ENCODE measurements around the gene KIF17. TPM values are rescaled to one million over a fixed set of nuclear protein-coding genes. Genes with fewer than 3 reads are reported as not detected.

The KIF17 gene
- total RNA-seq, 1 experiment from 2014 or later = 2.4 TPM

- Histone ChIP-seq H4K20me1 (ENCODE audit: insufficient read depth) (no peaks in the 10 kb centered on the region), H3K4me1 (ENCODE audit: control insufficient read depth in 1 of 2, insufficient read depth in 2 of 2, low read length in 2 of 2) (peaks cover 25 to 39% of the 10 kb centered on the region in 2 experiments), H3K9me2 (ENCODE audit: insufficient read depth) (no peaks in the 10 kb centered on the region), H3K27me3 (ENCODE audit: insufficient read depth, low read length) (no peaks in the 10 kb centered on the region), H3K36me3 (ENCODE audit: control insufficient read depth in 1 of 2, insufficient read depth in 2 of 2, low read length in 2 of 2) (no peaks in the 10 kb centered on the region), H3K27ac (ENCODE audit: low read depth, low read length) (peak overlapping the region; percentile 88), H3K9me3 (ENCODE audit: control insufficient read depth in 1 of 2, insufficient read depth in 1 of 2, low read depth in 1 of 2, low read length in 2 of 2) (no peaks in the 10 kb centered on the region), H3K9ac (ENCODE audit: low read length) (peak overlapping the region; percentile 67), H3K4me3 (replicated peaks in 1 of 2; ENCODE audit: low read depth in 1 of 2, low read length in 2 of 2) (peak overlapping the region; percentile 44 to 62), H3K79me2 (ENCODE audit: insufficient read depth, low read length) (no peaks in the 10 kb centered on the region), H3K4me2 (ENCODE audit: low read length) (peak overlapping the region; percentile 96), H2AFZ (ENCODE audit: low read depth, low read length, poor library complexity, severe bottlenecking) (peak overlapping the region; percentile 89)
- intact Hi-C loops (cut with micrococcal nuclease) = loop anchor here (1.0 to 2.0 kb wide), 3 partner anchors 90 to 672 kb away; partner anchors contain the start of gene HP1BP3
- BruUV-seq (replicated peaks) = no TSS peak
- ATAC-seq (peak; percentile 90), DNase-seq (ENCODE audit: low read depth, low spot score) (peak; percentile 69)
- CTCF ChIA-PET = interaction anchor here (0.6 to 2.8 kb wide), 27 partner anchors 10 to 793 kb away, joined by 3 to 104 read pairs (median 4); partner anchors contain the start of genes HP1BP3 and SH2D5
- RAD21 ChIA-PET (ENCODE audit: low non-redundant PET in 1 of 2, low total read pairs in 2 of 2, uncharacterized antibody in 2 of 2, unreplicated experiment in 2 of 2) = interaction anchor here (0.5 to 2.1 kb wide), 12 partner anchors 32 to 672 kb away, joined by 3 to 25 read pairs (median 4); partner anchors contain the start of genes HP1BP3 (in 1 of the 2) and SH2D5 (in 1 of the 2)
- POLR2A ChIA-PET = interaction anchor here (0.9 to 1.4 kb wide), 3 partner anchors 16 to 499 kb away, joined by 3 to 16 read pairs (median 3); no protein-coding TSS in a partner anchor
- TF ChIP-seq JUND (IDR thresholded peaks at IDR 0.05) = no peak
- TF ChIP-seq ZNF274 (IDR thresholded peaks at IDR 0.05; ENCODE audit: low read depth, low read length) = no peak
- TF ChIP-seq, protein P1, sequence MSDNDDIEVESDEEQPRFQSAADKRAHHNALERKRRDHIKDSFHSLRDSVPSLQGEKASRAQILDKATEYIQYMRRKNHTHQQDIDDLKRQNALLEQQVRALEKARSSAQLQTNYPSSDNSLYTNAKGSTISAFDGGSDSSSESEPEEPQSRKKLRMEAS (IDR thresholded peaks at IDR 0.05) = peak; percentile 94
- peak; percentile 55 for TF ChIP-seq POLR2AphosphoS5 (IDR thresholded peaks at IDR 0.05; ENCODE audit: low read depth, low read length)
- no peak for TF ChIP-seq SP1 (IDR thresholded peaks at IDR 0.05; ENCODE audit: low read depth)
- no peak for TF ChIP-seq TCF7L2 (IDR thresholded peaks at IDR 0.05; ENCODE audit: borderline replicate concordance, extremely low read depth, insufficient read depth, insufficient read length)
- no peak for TF ChIP-seq REST (IDR thresholded peaks at IDR 0.05; ENCODE audit: low read depth)
- TF ChIP-seq CTCF (IDR thresholded peaks at IDR 0.05 in 2 of 3, conservative IDR thresholded peaks at IDR 0.05 in 1 of 3; ENCODE audit: borderline replicate concordance in 1 of 3, insufficient read depth in 1 of 3, low read depth in 2 of 3, low read length in 2 of 3) = peak; percentile 77 to 86 (median 78)
- TF ChIP-seq ELF1 (IDR thresholded peaks at IDR 0.05; ENCODE audit: borderline replicate concordance, low read depth) = no peak
- peak; percentile 91 for TF ChIP-seq RAD21 (IDR thresholded peaks at IDR 0.05; ENCODE audit: low read depth)
- TF ChIP-seq ZFX (IDR thresholded peaks at IDR 0.05) = peak; percentile 53; the same call in 1 of the 2 replicates
- no peak for TF ChIP-seq POLR2A (IDR thresholded peaks at IDR 0.05; ENCODE audit: borderline replicate concordance, extremely low read depth, insufficient read depth, insufficient read length)
- TF ChIP-seq EZH2phosphoT487 (IDR thresholded peaks at IDR 0.05; ENCODE audit: borderline replicate concordance) = no peak
- TF ChIP-seq EZH2 (IDR thresholded peaks at IDR 0.05) = no peak
- peak; percentile 12 for TF ChIP-seq YY1 (IDR thresholded peaks at IDR 0.05; ENCODE audit: extremely low read depth, insufficient replicate concordance, low read depth, low read length)
- TF ChIP-seq SIN3A (IDR thresholded peaks at IDR 0.05; ENCODE audit: low read depth) = no peak
- peak; percentile 19 for TF ChIP-seq ZBTB33 (IDR thresholded peaks at IDR 0.05; ENCODE audit: extremely low read depth, insufficient replicate concordance, low read length)
Measured at GRCh38 chr1:20696397-20697333, 21.1 kb downstream of the KIF17 start.

Measured in HCT116 (cell line).